Tibial nerve (tissue), 4 donors: ENCODE measurements around the gene RPAP3. TPM values are rescaled to one million over a fixed set of nuclear protein-coding genes. Genes with fewer than 3 reads are reported as not detected.
"Not testable (repeated sequence)": the region's sequence is repeated elsewhere in the genome, so short reads cannot be mapped to it uniquely, and the experiment has no call there.

Experiments
- DNase-seq, 2 donors: peaks; one replicate each; pipeline ENCODE4 v3.0.0-alpha.2; 2019; ENCODE audit warnings: low spot score in 2 of 2
- H3K27ac ChIP-seq, 4 donors: fragments of 200-600 bp; sonication (generic) in 3 of 4; one replicate each; pipeline ENCODE4 v1.5.1; 2017 to 2019; ENCODE audit warnings: mild to moderate bottlenecking in 1 of 4
- H3K27me3 ChIP-seq, 2 donors: fragments of 200-600 bp; sonication (generic) in 1 of 2; one replicate each; pipeline versions ENCODE4 v1.5.1 to v1.6.0; 2017 to 2019
- H3K36me3 ChIP-seq, 3 donors: fragments of 200-600 bp; sonication (generic); one replicate each; pipeline ENCODE4 v1.5.1; 2018 to 2019
- H3K4me1 ChIP-seq, 4 donors: fragments of 200-600 bp; sonication (generic) in 3 of 4; one replicate each; pipeline ENCODE4 v1.5.1; 2017 to 2019
- H3K4me3 ChIP-seq, 4 donors: fragments of 200-600 bp; sonication (generic) in 3 of 4; one replicate each; pipeline ENCODE4 v1.5.1; 2017 to 2019; ENCODE audit warnings: mild to moderate bottlenecking in 1 of 4, moderate library complexity in 1 of 4
- H3K9me3 ChIP-seq, 4 donors: fragments of 200-600 bp; sonication (generic) in 3 of 4; one replicate each; pipeline ENCODE4 v1.5.1; 2017 to 2019
- EP300 ChIP-seq, 2 donors: sonication (generic); formaldehyde crosslinking; IDR thresholded peaks; one replicate each; pipeline ENCODE4 v1.6.1; 2017; ENCODE audit warnings: antibody characterized with exemption in 2 of 2, mild to moderate bottlenecking in 1 of 2
- POLR2A ChIP-seq, 2 donors: fragments of 450-650 bp; IDR thresholded peaks; one replicate each; pipeline ENCODE4 v1.6.1; 2017; ENCODE audit warnings: antibody characterized with exemption in 2 of 2, mild to moderate bottlenecking in 2 of 2, moderate library complexity in 2 of 2
- WGBS, 2 donors: methylation state at CpG; one replicate each; pipeline ENCODE4 v1.1.5; 2018; 5-methylcytosine and 5-hydroxymethylcytosine counted together
- total RNA-seq, 4 donors: library from RNA; depleted of rRNA; stranded (reverse); fragments of >200 nt; gene quantifications; one replicate each; pipeline ENCODE4 v1.1.0, GENCODE V29; 2016
- TF ChIP-seq, protein P1 (sequence below), 5 experiments: fragments of 200-600 bp in 3 of 5; fragments of 450-650 bp in 2 of 5; sonication (generic) in 3 of 5; IDR thresholded peaks; one replicate each; pipeline ENCODE4 v1.5.1; 2016 to 2019; ENCODE audit warnings: antibody characterized with exemption in 5 of 5, mild to moderate bottlenecking in 3 of 5, moderate library complexity in 2 of 5

RPAP3 gene
- total RNA-seq, 4 donors from 2014 or later, result 8.8 to 19.2 (median 15.5) TPM

DNA sequence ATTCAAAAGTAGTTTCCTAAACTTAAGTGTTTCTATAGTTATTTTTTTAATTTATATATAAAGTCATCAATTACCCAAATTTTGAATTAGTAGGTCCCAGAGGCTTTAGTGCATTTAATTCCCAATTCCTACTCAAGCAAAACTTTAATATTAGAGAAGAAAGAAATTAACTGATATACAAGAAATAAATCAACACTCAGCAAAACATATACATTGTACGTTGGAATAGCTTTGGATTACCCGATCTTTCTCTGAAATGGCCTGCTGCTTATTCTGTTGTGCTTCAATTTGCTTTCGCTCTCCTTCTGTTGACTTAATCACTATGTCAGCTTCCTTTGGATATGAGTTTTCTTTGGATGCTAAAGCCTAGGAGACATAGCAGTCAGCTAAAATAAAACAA, 18.2 kb downstream of the RPAP3 start:
- no peak for DNase-seq
- TF ChIP-seq, protein P1, sequence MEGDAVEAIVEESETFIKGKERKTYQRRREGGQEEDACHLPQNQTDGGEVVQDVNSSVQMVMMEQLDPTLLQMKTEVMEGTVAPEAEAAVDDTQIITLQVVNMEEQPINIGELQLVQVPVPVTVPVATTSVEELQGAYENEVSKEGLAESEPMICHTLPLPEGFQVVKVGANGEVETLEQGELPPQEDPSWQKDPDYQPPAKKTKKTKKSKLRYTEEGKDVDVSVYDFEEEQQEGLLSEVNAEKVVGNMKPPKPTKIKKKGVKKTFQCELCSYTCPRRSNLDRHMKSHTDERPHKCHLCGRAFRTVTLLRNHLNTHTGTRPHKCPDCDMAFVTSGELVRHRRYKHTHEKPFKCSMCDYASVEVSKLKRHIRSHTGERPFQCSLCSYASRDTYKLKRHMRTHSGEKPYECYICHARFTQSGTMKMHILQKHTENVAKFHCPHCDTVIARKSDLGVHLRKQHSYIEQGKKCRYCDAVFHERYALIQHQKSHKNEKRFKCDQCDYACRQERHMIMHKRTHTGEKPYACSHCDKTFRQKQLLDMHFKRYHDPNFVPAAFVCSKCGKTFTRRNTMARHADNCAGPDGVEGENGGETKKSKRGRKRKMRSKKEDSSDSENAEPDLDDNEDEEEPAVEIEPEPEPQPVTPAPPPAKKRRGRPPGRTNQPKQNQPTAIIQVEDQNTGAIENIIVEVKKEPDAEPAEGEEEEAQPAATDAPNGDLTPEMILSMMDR (IDR thresholded peaks at IDR 0.05), result no peak
- no peak for TF ChIP-seq POLR2A (IDR thresholded peaks at IDR 0.05)
- TF ChIP-seq EP300 (IDR thresholded peaks at IDR 0.05), result no peak
- Histone ChIP-seq H3K9me3 (no peaks in the 10 kb centered on the region), H3K4me3 (no peak overlapping the region), H3K4me1 (no peaks in the 10 kb centered on the region), H3K27ac (no peak overlapping the region), H3K36me3 (peaks cover 0 to 42% (median 0%) of the 10 kb centered on the region in 3 donors), H3K27me3 (no peaks in the 10 kb centered on the region)
- WGBS, 2 donors, result 61% methylated on average over 3 of the region's 3 CpGs

DNA sequence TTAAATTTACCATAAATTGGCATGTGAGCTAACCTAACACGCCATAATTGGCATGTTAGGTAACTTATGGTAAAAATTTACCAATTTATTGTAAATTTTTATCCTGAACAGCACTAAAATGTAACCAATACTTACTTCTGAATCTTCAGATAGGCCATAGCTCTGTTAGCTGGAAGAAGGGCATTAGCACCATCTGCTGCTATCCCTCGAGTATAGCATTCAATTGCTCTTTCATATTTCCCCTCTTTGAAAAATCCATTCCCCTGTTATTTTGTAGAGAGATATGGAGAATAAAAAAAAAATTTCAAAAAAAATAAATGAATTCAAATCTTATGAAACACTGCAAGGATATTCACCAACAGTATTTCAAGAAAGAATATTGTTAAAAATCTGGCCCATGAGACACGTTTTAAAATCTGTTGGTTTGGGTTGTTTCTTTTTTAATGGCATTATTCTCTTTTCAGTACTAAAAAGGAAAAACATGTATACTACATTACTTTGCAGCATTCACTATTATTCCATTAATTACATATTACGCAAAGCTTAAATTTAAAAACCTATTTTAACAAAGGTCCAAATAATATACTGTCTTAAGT, 19.1 kb downstream of the RPAP3 start:
- no peak overlapping the region for H3K4me3 ChIP-seq
- no peaks in the 10 kb centered on the region for H3K9me3 ChIP-seq
- DNase-seq, result no peak
- no peaks in the 10 kb centered on the region for H3K4me1 ChIP-seq
- H3K27me3 ChIP-seq, result no peaks in the 10 kb centered on the region
- H3K36me3 ChIP-seq, result peaks cover 0 to 38% (median 0%) of the 10 kb centered on the region in 3 donors
- H3K27ac ChIP-seq, result no peak overlapping the region
- 63 to 68% methylated on average over 4 of the region's 4 CpGs for WGBS, 2 donors
- no peak for TF ChIP-seq POLR2A (IDR thresholded peaks at IDR 0.05)
- TF ChIP-seq, protein P1 (IDR thresholded peaks at IDR 0.05), result peak; percentile 37 to 63 (median 52)
- no peak for TF ChIP-seq EP300 (IDR thresholded peaks at IDR 0.05)

DNA sequence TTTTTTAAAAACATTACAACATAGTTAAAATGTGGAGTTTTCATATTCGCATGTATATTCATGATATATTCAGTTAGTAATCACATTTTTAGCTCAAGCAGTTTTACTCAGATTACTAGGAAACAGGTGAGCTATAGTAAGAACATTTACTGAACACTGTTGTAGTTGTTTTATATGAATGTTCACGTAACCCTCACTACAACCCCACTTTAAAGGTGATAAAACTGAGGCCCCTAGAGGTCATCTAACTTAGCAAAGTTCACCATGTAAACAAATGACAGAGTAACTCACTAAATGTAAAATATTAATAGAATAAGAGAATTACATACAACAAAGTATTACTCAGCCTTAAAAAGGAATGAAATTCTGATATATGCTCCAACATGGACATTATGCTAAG, 26.0 kb downstream of the RPAP3 start:
- Histone ChIP-seq H3K27me3 (no peaks in the 10 kb centered on the region), H3K9me3 (no peaks in the 10 kb centered on the region), H3K27ac (no peak overlapping the region), H3K4me3 (no peak overlapping the region), H3K4me1 (no peaks in the 10 kb centered on the region), H3K36me3 (peaks cover 0 to 56% (median 0%) of the 10 kb centered on the region in 3 donors)
- no peak for DNase-seq
- 94% methylated on average over 2 of the region's 2 CpGs for WGBS, 2 donors
- TF ChIP-seq POLR2A (IDR thresholded peaks at IDR 0.05) (no peak), EP300 (IDR thresholded peaks at IDR 0.05) (no peak)
- TF ChIP-seq, protein P1 (IDR thresholded peaks at IDR 0.05), result no peak

DNA sequence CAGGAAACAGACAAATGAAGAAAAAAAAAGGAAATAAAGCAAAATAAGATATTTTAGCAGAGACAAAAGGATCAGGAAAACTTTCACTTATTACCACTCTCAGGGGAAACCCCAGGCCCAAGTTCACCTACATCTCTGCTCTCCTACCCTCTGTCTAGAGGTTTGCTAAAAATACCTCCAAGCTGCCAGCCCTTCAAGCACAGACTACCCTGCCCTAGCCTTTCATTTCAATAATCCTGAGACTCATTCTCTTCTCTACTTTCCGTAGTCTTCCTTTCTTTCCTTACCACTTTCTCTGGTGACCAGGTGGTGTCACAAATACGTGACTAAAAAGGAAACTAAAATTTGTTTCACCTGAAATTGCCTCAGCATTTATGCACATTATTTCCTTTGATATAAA, 33.8 kb downstream of the RPAP3 start:
- DNase-seq, result no peak
- Histone ChIP-seq H3K27ac (no peak overlapping the region), H3K36me3 (peaks cover 0 to 60% (median 6%) of the 10 kb centered on the region in 3 donors), H3K9me3 (no peaks in the 10 kb centered on the region), H3K27me3 (no peaks in the 10 kb centered on the region), H3K4me1 (no peaks in the 10 kb centered on the region), H3K4me3 (no peak overlapping the region)
- TF ChIP-seq EP300 (IDR thresholded peaks at IDR 0.05), result no peak
- TF ChIP-seq POLR2A (IDR thresholded peaks at IDR 0.05), result no peak
- TF ChIP-seq, protein P1 (IDR thresholded peaks at IDR 0.05), result no peak
- WGBS, 2 donors, result 94 to 96% methylated on average over 2 of the region's 2 CpGs

DNA sequence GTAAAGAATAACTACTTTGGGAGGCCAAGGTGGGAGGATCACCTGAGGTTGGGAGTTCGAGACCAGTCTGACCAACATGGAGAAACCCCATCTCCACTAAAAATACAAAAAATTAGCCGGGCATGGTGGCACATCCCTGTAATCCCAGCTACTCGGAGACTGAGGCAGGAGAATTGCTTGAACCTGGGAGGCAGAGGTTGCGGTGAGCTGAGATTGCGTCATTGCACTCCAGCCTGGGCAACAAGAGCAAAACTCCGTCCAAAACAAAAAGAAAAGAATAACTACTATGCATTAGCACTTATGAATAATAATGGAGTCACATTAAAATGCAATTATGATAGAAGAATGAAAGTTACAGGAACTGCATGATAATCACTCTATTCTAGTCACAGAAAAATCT, 37.9 kb downstream of the RPAP3 start:
- not testable (repeated sequence) for H3K27ac ChIP-seq, H3K4me1 ChIP-seq, H3K4me3 ChIP-seq, H3K9me3 ChIP-seq, H3K27me3 ChIP-seq, DNase-seq
- WGBS, 2 donors, result 88 to 90% methylated on average over 6 of the region's 6 CpGs
- H3K36me3 ChIP-seq, result peaks cover 0 to 57% (median 6%) of the 10 kb centered on the region in 3 donors
